ENCODE measurements around the gene DHX36.

The DHX36 gene

DNA sequence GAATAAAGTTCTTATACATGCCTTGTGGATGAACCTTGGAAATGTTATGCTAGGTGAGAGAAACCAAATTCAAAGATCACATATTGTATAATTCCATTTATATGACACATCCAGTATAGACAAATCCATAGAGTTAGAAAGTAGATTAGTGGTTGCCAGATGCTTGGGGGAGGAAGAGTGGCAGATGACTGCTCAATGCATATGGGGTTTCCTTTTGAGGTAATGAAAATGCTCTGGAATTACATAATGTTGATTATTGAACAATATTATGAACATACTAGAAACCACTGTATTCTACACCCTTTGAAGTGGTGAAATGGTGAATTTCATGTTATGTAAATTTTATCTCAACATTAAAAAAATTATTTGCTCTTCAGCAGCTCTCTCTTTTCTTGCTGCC, 100.8 kb downstream of the DHX36 start:
- DNase-seq, result no peak
